Fibroblast of skin of scalp (primary cell): ENCODE measurements around the gene RTBDN. TPM values are rescaled to one million over a fixed set of nuclear protein-coding genes. Genes with fewer than 3 reads are reported as not detected.

Experiments used
- DNase-seq: peaks from one replicate; pipeline ENCODE4 v3.0.0-alpha.2; 2013
- polyA plus RNA-seq, 2 experiments: library from polyadenylated mRNA; unstranded; fragments of 120-200 nt; gene quantifications; one replicate each; pipeline ENCODE4 v1.2.1, GENCODE V29; 2013; ENCODE audit not compliant: insufficient read length in 2 of 2

Gene RTBDN
- polyA plus RNA-seq (2013, experiment 1 of 2; ENCODE audit: insufficient read length) = not detected
- polyA plus RNA-seq (2013, experiment 2 of 2; ENCODE audit: insufficient read length) = not detected

- DNase-seq = no peak
Measured at GRCh38 chr19:12834566-12834943, at the start of gene RTBDN. Gene RTBDN (minus strand): TSS chr19:12834579. CDS start chr19:12829979, 4,600 bp downstream.

DNA sequence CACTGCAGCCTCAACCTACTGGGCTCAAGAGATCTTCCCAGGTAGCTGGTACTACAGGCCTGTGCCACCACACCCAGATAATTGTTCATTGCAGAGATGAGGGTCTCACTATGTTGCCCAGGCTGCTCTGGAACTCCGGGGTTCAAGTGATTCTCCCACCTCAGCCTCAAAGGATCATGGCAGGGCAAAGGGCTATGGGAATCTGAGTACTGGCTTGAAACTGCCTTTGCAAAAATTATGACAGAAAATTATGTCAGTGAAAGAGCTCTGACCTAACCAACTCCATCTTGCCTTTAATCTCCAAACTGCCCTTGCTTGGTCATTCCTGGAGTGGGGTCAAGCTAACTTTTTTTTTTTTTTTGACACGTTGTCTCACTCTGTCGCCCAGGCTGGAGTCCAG is 48.2 kb upstream of the RTBDN start:
- DNase-seq = no peak

DNA sequence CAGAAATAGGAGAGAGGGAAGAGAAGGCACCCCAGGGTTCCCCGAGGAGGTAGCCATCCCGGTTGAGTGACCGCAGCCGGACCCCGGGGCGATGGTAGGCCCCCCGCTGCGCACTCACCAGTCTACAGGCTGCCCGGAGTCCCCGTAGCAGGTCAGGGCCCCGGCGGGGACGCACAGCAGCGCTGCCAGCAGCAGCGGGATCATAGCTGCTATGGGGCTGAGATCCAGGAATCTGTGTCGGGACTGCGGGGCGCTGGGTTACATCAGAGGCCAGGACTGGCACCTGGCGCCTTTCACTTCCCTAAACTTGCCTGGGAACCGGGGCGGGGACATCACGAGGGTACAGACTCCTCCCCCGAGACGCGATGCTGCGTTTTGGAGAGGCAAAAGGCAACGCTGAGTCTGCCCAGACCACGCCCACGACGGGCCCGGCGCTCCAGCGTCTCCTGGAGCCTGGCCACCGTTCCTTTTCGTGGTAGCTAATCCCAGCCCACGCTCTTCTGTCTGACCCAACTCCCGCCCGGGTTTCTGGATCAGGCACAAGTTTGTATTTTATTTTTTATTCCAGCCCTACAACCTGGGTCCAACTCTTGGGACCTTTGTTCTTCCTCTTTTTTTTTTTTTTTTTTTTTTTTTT is 46.9 kb upstream of the RTBDN start, which contains the start of gene DNASE2:
Gene DNASE2 (minus strand): TSS at position 278 of the 637 bp plus-strand sequence. CDS start 74 bp downstream, at position 204.
- DNase-seq = peak; percentile 87

GRCh38 chr19:12880551-12881171 is 46.3 kb upstream of the RTBDN start:
- DNase-seq = no peak

DNA sequence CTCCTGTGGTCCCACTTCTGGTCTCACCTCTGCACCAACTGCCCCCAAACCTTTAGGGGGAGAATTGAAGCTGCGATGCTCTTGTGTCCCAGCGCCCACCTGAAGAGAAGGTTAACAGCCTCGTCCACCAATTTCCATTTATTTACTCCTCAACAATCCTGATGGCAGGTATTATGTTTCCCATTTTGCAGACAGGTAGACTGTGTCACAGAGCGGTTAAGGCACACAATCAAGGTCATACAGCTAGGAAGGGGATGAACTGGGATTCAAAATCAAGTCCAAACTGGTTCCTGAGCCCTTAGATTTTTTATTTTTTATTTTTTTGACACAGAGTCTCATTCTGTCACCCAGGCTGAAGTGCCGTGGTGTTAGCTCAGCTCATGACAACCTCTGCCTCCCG is 40.7 kb upstream of the RTBDN start:
- DNase-seq = no peak

DNA sequence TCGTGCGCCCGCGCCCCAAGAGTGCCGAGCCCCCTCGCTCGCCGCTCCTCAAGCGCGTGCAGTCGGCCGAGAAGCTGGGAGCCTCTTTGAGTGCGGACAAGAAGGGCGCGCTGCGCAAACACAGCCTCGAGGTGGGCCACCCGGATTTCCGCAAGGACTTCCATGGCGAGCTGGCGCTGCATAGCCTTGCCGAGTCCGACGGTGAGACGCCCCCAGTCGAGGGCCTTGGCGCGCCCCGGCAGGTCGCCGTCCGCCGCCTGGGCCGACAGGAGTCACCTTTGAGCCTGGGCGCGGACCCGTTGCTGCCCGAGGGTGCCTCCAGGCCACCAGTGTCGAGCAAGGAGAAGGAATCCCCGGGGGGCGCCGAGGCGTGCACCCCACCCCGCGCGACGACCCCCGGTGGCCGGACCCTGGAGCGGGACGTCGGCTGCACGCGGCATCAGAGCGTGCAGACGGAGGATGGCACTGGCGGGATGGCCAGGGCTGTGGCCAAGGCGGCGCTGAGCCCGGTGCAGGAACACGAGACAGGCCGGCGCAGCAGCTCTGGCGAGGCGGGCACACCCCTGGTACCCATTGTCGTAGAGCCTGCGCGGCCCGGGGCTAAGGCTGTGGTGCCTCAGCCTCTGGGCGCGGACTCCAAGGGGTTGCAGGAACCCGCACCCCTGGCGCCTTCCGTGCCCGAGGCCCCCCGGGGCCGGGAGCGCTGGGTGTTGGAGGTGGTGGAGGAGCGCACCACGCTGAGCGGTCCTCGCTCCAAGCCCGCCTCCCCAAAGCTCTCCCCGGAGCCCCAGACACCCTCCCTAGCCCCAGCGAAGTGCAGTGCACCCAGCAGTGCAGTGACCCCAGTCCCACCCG is 39.7 kb upstream of the RTBDN start:
- no peak for DNase-seq

GRCh38 chr19:12872941-12873890 is 38.8 kb upstream of the RTBDN start:
- DNase-seq = peak; percentile 52

DNA sequence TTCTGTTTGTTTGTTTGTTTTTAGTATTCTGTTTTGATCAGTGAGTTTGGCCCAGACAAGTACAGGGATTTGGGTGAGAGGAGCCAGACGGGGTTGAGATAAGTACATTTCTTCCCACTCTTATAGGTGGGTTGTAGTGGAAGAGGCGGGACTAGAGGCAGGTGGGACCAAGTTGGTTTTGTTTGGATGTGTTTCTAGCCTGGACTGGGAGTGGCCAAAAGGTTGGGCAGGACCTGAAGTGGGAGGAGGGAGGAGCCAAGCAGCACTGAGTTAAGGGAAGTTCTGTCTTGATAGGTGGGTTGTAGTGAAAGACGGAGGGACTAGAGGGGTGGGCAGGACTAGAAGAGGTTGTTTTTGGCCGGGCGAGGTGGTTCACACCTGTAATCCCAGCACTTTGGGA is 37.9 kb upstream of the RTBDN start:
- DNase-seq = no peak

GRCh38 chr19:12871681-12872080 is 37.3 kb upstream of the RTBDN start:
- no peak for DNase-seq

GRCh38 chr19:12868540-12869112 is 34.2 kb upstream of the RTBDN start:
- no peak for DNase-seq

DNA sequence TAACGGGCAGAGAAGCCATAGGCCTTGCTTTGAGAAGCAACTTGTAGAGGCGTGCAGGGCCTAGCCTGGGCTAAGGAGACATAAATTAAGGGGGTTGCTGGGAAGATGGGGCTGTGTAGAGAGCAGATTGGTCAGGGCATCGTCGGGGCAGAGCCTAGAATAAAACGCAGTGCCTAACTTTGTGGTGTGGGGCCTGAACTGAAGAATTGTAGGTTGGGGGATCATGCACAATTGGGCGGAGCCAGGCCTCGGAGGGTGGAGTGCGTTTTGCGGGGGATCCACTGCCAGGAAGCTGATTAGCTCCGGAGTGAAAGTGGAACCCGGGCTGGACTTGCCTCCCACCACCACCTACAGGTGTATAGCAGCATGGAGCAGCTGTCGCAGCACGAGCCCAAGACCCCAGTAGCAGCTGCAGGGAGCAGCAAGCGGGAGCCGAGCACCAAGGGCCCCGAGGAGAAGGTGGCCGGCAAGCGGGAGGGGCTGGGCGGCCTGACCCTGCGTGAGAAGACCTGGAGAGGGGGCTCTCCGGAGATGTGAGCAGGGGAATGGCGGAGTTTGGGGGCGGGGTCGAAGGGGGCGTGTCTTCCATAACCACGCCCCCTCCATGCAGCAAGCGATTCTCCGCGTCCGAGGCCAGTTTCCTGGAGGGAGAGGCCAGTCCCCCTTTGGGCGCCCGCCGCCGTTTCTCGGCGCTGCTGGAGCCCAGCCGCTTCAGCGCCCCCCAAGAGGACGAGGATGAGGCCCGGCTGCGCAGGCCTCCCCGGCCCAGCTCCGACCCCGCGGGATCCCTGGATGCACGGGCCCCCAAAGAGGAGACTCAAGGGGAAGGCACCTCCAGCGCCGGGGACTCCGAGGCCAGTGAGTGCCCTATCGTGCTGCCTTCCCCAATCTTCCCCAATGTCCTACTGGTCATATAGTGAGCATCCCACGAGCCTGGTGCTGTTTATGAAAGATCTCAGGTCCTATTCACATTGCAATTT is 33.0 kb upstream of the RTBDN start:
- peak; percentile 56 for DNase-seq

DNA sequence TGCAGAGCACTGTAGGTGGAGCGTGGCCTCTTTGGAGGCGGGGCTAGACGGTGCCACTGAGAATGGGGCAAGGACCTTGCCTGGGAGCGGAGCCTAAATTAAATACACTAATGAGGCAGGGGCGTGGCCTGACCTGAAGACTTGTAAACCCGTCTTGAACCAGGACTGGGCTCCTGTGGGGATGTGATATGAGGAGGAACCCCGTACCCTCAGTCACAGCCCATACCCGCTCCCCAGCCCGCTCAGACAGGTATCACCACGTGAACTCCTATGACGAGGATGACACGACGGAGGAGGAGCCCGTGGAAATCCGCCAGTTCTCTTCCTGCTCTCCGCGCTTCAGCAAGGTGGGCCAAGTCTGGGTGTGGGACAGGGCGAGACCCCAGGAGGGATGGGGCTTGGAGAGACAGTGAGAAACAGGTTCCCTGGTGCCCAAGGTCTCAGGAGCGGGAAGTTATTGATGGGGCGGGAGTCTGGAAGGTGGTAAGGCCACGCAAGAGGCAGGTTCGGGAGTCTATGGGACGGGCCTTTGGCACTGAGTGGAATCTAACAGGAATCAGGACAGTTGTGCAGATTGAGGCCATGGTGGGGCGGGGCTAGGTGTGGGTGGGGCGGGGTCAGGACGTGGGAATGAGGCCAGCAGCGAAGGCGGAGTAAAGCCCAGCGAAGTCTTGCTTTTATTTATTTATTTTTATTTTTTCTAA is 32.2 kb upstream of the RTBDN start:
- DNase-seq = no peak

- no peak for DNase-seq
Measured at GRCh38 chr19:12865746-12866415, 31.5 kb upstream of the RTBDN start.

DNA sequence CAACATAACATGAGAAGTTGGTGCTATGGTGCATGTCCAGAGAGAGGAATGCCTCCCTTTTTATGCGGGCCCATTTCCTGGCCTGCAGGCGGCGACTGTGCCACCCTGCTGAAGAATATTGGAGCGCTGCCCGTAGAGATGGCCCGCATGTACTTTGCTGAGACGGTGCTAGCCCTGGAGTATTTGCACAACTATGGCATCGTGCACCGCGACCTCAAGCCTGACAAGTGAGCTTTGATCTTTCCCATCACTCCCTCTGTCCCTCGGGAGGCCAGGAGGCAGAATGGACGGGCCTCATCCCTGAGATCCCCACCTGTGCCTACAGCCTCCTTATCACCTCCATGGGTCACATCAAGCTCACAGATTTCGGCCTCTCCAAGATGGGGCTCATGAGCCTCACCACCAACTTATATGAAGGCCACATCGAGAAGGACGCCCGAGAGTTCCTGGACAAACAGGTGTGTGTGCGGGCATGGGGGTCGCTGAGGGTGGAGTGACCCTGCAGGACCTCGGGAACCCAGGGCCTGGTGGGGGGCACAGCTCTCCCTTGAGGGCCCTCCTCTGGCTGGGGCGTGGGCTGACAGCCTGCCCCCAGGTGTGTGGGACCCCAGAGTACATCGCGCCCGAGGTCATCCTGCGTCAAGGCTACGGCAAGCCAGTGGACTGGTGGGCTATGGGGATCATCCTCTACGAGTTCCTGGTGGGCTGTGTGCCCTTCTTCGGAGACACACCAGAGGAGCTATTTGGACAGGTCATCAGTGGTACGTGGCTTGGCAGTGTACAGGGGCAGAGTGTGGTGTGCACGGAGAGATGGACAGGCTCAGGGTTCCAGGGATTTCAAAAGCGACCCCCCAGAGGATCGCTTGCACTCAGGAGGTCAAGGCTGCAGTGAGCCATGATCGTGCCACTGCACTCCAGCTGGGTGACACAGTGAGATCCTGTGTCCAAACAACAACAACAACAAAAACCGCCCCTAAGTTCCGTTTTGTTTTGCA is 30.6 kb upstream of the RTBDN start:
- no peak for DNase-seq

DNA sequence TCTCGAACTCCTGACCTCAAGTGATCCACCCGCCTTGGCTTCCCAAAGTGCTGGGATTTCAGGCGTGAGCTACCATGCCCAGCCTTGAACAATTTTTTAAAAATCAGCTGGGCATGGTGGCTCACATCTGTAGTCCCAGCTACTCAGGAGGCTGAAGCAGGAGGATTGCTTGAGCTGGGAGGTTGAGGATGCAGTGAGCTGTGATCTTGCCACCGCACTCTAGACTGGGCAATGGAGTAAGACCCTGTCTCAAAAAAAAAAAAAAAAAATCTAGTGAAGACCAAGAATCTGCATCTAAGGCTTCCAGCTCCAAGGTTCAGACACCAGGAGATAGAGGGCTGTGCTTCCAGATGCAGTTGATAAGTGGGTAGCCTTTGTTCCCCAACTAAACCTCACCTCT is 29.8 kb upstream of the RTBDN start:
- DNase-seq = no peak

DNA sequence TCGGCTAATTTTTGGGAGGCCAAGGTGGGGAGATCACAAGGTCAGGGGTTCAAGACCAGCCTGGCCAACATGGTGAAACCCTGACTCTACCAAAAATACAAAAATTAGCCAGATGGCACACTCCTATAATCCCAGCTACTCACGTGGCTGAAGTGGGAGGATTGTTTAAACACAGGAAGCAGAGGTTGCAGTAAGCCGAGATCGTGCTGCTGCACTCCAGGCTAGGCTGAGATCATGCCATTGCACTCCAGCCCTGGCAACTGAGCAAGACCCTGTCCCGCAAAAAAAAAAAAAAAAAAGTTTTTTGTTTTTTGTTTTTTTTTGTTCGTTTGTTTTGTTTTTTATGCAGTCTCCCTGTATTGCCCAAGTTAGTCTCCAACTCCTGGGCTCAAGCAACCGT is 25.2 kb upstream of the RTBDN start:
- no peak for DNase-seq

DNA sequence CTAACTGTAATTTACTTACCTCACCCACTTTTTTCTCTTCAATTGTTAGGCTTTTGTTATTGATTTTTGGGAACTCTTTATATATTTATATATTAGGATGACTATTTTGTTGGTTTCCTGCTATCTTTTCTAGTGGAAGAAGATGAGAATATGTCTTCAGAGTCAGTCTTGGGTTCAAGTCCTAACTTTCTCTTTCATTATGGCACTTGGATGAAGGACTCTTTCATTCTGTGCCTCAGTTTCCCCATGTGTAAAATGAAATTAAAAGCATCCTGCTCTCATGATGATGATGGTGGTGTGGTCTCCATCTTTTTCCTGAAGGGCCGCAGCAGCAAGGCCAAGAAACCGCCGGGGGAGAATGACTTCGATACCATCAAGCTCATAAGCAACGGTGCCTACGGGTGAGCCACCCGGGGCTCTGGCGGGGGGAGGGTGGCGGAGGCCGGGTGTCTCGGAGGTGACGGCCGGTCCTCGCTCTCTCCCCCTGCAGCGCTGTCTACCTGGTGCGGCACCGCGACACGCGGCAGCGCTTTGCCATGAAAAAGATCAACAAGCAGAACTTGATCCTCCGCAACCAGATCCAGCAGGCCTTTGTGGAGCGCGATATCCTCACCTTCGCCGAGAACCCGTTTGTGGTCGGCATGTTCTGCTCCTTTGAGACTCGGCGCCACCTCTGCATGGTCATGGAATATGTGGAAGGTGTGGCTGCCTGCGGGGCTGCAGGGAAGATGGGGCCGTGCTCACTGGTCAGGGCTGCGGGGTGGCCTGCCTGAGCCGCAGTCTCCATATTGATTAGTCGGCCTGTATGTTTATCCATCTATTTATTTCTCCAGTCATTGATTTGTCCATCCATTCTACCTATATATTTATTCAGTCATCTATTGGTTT is 23.9 kb upstream of the RTBDN start:
- DNase-seq = no peak
